Cardiac muscle cell (in vitro differentiated cells and primary cell): ENCODE results near the gene RAG1. TPM values are rescaled to one million over a fixed set of nuclear protein-coding genes. Genes with fewer than 3 reads are reported as not detected.
A peak's percentile ranks its signal among the peaks of the same experiment; 100 is the strongest.

Experiments used
- DNase-seq, 2 donors: peaks; one replicate each; pipeline versions ENCODE4 v3.0.0 to v3.0.0-alpha.2; 2010 to 2017; ENCODE audit warnings: low read depth in 1 of 2, low spot score in 1 of 2
- H3K27ac ChIP-seq: fragments of 200-600 bp; sonication (generic); 2 replicates; pipeline ENCODE4 v1.5.1; 2016
- H3K27me3 ChIP-seq: fragments of 200-600 bp; sonication (generic); 2 replicates; pipeline ENCODE4 v1.6.0; 2016; ENCODE audit warnings: control low read depth
- H3K36me3 ChIP-seq: fragments of 200-600 bp; sonication (generic); 2 replicates; pipeline ENCODE4 v1.5.1; 2016; ENCODE audit warnings: control low read depth
- H3K4me1 ChIP-seq: fragments of 200-600 bp; sonication (generic); 2 replicates; pipeline ENCODE4 v1.8.1; 2017; ENCODE audit warnings: low read depth, mild to moderate bottlenecking, mixed run types
- H3K4me3 ChIP-seq: fragments of 200-600 bp; sonication (generic); 2 replicates; pipeline ENCODE4 v1.5.1; 2016; ENCODE audit warnings: mild to moderate bottlenecking
- H3K9me3 ChIP-seq: fragments of 200-600 bp; sonication (generic); 2 replicates; pipeline ENCODE4 v1.5.1; 2017; ENCODE audit warnings: low read depth, mild to moderate bottlenecking, control low read depth
- CTCF ChIP-seq: IDR thresholded peaks from 2 replicates; pipeline ENCODE4 v1.5.1; 2012; ENCODE audit warnings: low read depth, mild to moderate bottlenecking, low read length
- polyA plus RNA-seq: library from polyadenylated mRNA; unstranded; fragments of >200 nt; fragmentation: Nextera tagmentation; extraction: Ambion mirVana; gene quantifications from 2 replicates; pipeline ENCODE4 v1.2.1, GENCODE V29; 2016
- total RNA-seq: library from RNA; depleted of rRNA; stranded (reverse); fragments of >200 nt; gene quantifications from 2 replicates; pipeline ENCODE4 v1.2.3, GENCODE V29; 2016

RAG1 gene
- total and polyA plus RNA-seq, 2 experiments from 2014 or later: 0.66 TPM; not detected in 1

- H3K4me1 ChIP-seq: no peaks in the 10 kb centered on the region
- no peaks in the 10 kb centered on the region for H3K27me3 ChIP-seq
- H3K4me3 ChIP-seq: no peak overlapping the region
- no peak for TF ChIP-seq CTCF
- peak in 1 of 2 donors; percentile 13 for DNase-seq
- no peaks in the 10 kb centered on the region for H3K36me3 ChIP-seq
- no peaks in the 10 kb centered on the region for H3K9me3 ChIP-seq
- H3K27ac ChIP-seq: no peak overlapping the region
Observed at GRCh38 chr11:36577859-36578258, 10.1 kb downstream of the RAG1 start.

- no peaks in the 10 kb centered on the region for H3K9me3 ChIP-seq
- no peak overlapping the region for H3K4me3 ChIP-seq
- no peaks in the 10 kb centered on the region for H3K36me3 ChIP-seq
- H3K4me1 ChIP-seq: no peaks in the 10 kb centered on the region
- no peak overlapping the region for H3K27ac ChIP-seq
- no peaks in the 10 kb centered on the region for H3K27me3 ChIP-seq
- TF ChIP-seq CTCF: no peak
- no peak for DNase-seq
Observed at GRCh38 chr11:36578458-36578857, 10.7 kb downstream of the RAG1 start.

GRCh38 chr11:36581536-36581935 lies 13.7 kb downstream of the RAG1 start:
- Histone ChIP-seq H3K4me1 (no peaks in the 10 kb centered on the region), H3K9me3 (no peaks in the 10 kb centered on the region), H3K27ac (no peak overlapping the region), H3K36me3 (no peaks in the 10 kb centered on the region), H3K4me3 (no peak overlapping the region), H3K27me3 (peaks cover 3% of the 10 kb centered on the region)
- no peak for DNase-seq
- no peak for TF ChIP-seq CTCF

GRCh38 chr11:36583667-36584066 lies 15.9 kb downstream of the RAG1 start:
- H3K27me3 ChIP-seq: peaks cover 15% of the 10 kb centered on the region
- H3K27ac ChIP-seq: no peak overlapping the region
- H3K4me1 ChIP-seq: no peaks in the 10 kb centered on the region
- H3K4me3 ChIP-seq: no peak overlapping the region
- H3K36me3 ChIP-seq: no peaks in the 10 kb centered on the region
- no peaks in the 10 kb centered on the region for H3K9me3 ChIP-seq
- no peak for TF ChIP-seq CTCF
- DNase-seq: no peak

- no peak for TF ChIP-seq CTCF
- H3K9me3 ChIP-seq: no peaks in the 10 kb centered on the region
- H3K27ac ChIP-seq: no peak overlapping the region
- H3K4me1 ChIP-seq: no peaks in the 10 kb centered on the region
- no peak for DNase-seq
- no peak overlapping the region for H3K4me3 ChIP-seq
- H3K27me3 ChIP-seq: peaks cover 44% of the 10 kb centered on the region
- no peaks in the 10 kb centered on the region for H3K36me3 ChIP-seq
Observed at GRCh38 chr11:36586543-36586942, 18.7 kb downstream of the RAG1 start.

GRCh38 chr11:36588099-36588498 lies 20.3 kb downstream of the RAG1 start:
- Histone ChIP-seq H3K4me3 (no peak overlapping the region), H3K27me3 (peaks cover 58% of the 10 kb centered on the region), H3K27ac (no peak overlapping the region), H3K4me1 (no peaks in the 10 kb centered on the region), H3K9me3 (no peaks in the 10 kb centered on the region), H3K36me3 (no peaks in the 10 kb centered on the region)
- no peak for DNase-seq
- no peak for TF ChIP-seq CTCF
